Keratinocyte (primary cell): ENCODE results near the gene OR52A1. TPM values are rescaled to one million over a fixed set of nuclear protein-coding genes. Genes with fewer than 3 reads are reported as not detected.

Source experiments
- DNase-seq: peaks from one replicate; pipeline ENCODE4 v3.0.0-alpha.2; 2011; ENCODE audit warnings: low read depth, missing footprints, low spot score
- FAIRE-seq: peaks from 2 replicates; lab custom pipeline; 2011; peaks lifted over from hg19 to GRCh38; lab: Jason Lieb, UNC
- H2AFZ ChIP-seq: 2 replicates; pipeline ENCODE4 v1.6.0; 2012; ENCODE audit warnings: low read length, control low read depth, inconsistent platforms; ENCODE audit not compliant: control insufficient read depth
- H3K27ac ChIP-seq: 2 replicates; pipeline ENCODE4 v1.5.1; 2011; ENCODE audit warnings: low read length; ENCODE audit not compliant: control insufficient read depth, insufficient read depth
- H3K27me3 ChIP-seq: 3 replicates; pipeline ENCODE4 v1.6.0; 2011; ENCODE audit warnings: low read length; ENCODE audit not compliant: control insufficient read depth, insufficient read depth; ENCODE audit errors: extremely low read depth
- H3K36me3 ChIP-seq, 2 experiments: 2 replicates in 1 of 2; 3 replicates in 1 of 2; pipeline ENCODE4 v1.5.1; 2011; ENCODE audit warnings: low read length in 2 of 2, mild to moderate bottlenecking in 1 of 2; ENCODE audit not compliant: control insufficient read depth in 2 of 2, insufficient read depth in 2 of 2; ENCODE audit errors: extremely low read depth in 1 of 2
- H3K4me1 ChIP-seq: 3 replicates; pipeline ENCODE4 v1.5.1; 2011; ENCODE audit warnings: low read length; ENCODE audit not compliant: control insufficient read depth, insufficient read depth; ENCODE audit errors: extremely low read depth
- H3K4me2 ChIP-seq: 3 replicates; pipeline ENCODE4 v1.6.0; 2011; ENCODE audit warnings: low read depth, low read length; ENCODE audit not compliant: control insufficient read depth, insufficient read depth; ENCODE audit errors: extremely low read depth
- H3K4me3 ChIP-seq, 3 experiments: fragments of 200-600 bp in 1 of 3; sonication (generic) in 1 of 3; 2 replicates in 2 of 3; 3 replicates in 1 of 3; pipeline ENCODE4 v1.5.1; 2011 to 2016; ENCODE audit warnings: low read length in 3 of 3, mild to moderate bottlenecking in 3 of 3, control low read depth in 2 of 3, inconsistent platforms in 1 of 3, low read depth in 1 of 3, mixed read lengths in 1 of 3, mixed run types in 1 of 3, moderate library complexity in 1 of 3; ENCODE audit not compliant: control insufficient read depth in 2 of 3, insufficient read depth in 2 of 3; ENCODE audit errors: extremely low read depth in 1 of 3
- H3K79me2 ChIP-seq: 2 replicates; pipeline ENCODE4 v1.6.0; 2012; ENCODE audit warnings: low read length; ENCODE audit not compliant: control insufficient read depth, insufficient read depth
- H3K9ac ChIP-seq: 3 replicates; pipeline ENCODE4 v1.6.0; 2011; ENCODE audit warnings: low read length; ENCODE audit not compliant: control insufficient read depth, insufficient read depth; ENCODE audit errors: extremely low read depth
- H3K9me1 ChIP-seq: 3 replicates; pipeline ENCODE4 v1.6.0; 2011; ENCODE audit warnings: low read length; ENCODE audit not compliant: control insufficient read depth, insufficient read depth; ENCODE audit errors: extremely low read depth
- H3K9me3 ChIP-seq: 2 replicates; pipeline ENCODE4 v1.5.1; 2012; ENCODE audit warnings: low read depth, low read length; ENCODE audit not compliant: control insufficient read depth
- H4K20me1 ChIP-seq: 3 replicates; pipeline ENCODE4 v1.6.0; 2011; ENCODE audit warnings: low read length; ENCODE audit not compliant: control insufficient read depth, insufficient read depth; ENCODE audit errors: extremely low read depth
- EZH2 ChIP-seq: IDR thresholded peaks from one replicate; pipeline ENCODE4 v1.6.1; 2012; ENCODE audit warnings: inconsistent platforms, mild to moderate bottlenecking, low read length, moderate library complexity
- dilution Hi-C: fragments of 300-500 bp; cut with MboI; formaldehyde crosslinking; loops from one replicate; pipeline ENCODE4 v1.7.0; 2020; ENCODE audit warnings: low sequenced_read_pairs; ENCODE audit not compliant: extremely low pct_ligation_motif_present
- polyA plus RNA-seq, 5 experiments: library from polyadenylated mRNA; depleted of rRNA in 3 of 5; stranded (reverse) in 3 of 5; stranded (forward) in 1 of 5; unstranded in 1 of 5; fragments of >200 nt; gene quantifications; 1 replicate in 1 of 5; 2 replicates in 3 of 5; 3 replicates in 1 of 5; pipeline versions ENCODE4 v1.2.1 to v1.2.3, GENCODE V29; 2011 to 2012; ENCODE audit warnings: missing spikeins in 2 of 5, low read depth in 1 of 5, low replicate concordance in 1 of 5
- TF ChIP-seq, protein P1 (sequence below), 3 experiments: IDR thresholded peaks in 1 of 3; conservative IDR thresholded peaks in 1 of 3; optimal IDR thresholded peaks in 1 of 3; 2 replicates in 2 of 3; 3 replicates in 1 of 3; pipeline versions ENCODE3 to v1.5.1; 2011; ENCODE audit warnings: low read length in 3 of 3, mild to moderate bottlenecking in 3 of 3, moderate library complexity in 2 of 3, control low read depth in 1 of 3, inconsistent platforms in 1 of 3; ENCODE audit not compliant: insufficient read depth in 2 of 3; ENCODE audit errors: extremely low read depth in 1 of 3

OR52A1 gene
- polyA plus RNA-seq, 1 donor (not counting 4 experiments of a cell fraction or from before 2014, with no cell fraction given) = not detected

- no peak for TF ChIP-seq EZH2
- H2AFZ ChIP-seq = no peak overlapping the region
- H4K20me1 ChIP-seq = no peaks in the 10 kb centered on the region
- no peaks in the 10 kb centered on the region for H3K4me1 ChIP-seq
- H3K9me3 ChIP-seq = no peaks in the 10 kb centered on the region
- H3K36me3 ChIP-seq = no peaks in the 10 kb centered on the region
- FAIRE-seq (no peak), DNase-seq (no peak)
- no peaks in the 10 kb centered on the region for H3K27me3 ChIP-seq
- no peak overlapping the region for H3K27ac ChIP-seq
- H3K4me2 ChIP-seq = no peak overlapping the region
- no peaks in the 10 kb centered on the region for H3K79me2 ChIP-seq
- no peak overlapping the region for H3K9ac ChIP-seq
- H3K4me3 ChIP-seq = no peak overlapping the region
- H3K9me1 ChIP-seq = no peaks in the 10 kb centered on the region
- dilution Hi-C loops = no loop called here
These were observed 47.3 kb downstream of the OR52A1 start for GRCh38 chr11:5107285-5107684.

DNA sequence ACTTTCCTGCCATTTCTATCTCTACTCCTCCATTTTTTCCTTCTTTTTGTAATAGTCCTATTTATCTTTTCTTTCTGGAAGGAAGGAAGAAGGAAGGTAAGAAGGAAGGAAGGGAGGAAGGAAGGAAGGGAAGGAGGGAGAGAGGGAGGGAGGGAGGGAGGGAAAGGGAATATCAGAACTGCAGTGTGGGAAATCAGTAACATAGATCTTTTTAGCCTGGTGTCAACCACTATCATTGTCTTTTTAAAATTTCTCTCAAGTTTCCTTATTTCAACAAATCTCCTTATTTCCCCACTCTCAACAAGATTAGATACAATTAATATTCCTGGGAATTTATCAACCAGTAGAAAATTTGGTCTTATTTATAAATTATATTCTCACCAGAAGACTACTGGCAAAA, 51.5 kb downstream of the OR52A1 start:
- Histone ChIP-seq H3K4me1 (no peaks in the 10 kb centered on the region), H3K4me2 (no peak overlapping the region), H3K9me1 (no peaks in the 10 kb centered on the region), H3K36me3 (no peaks in the 10 kb centered on the region), H3K4me3 (no peak overlapping the region), H3K79me2 (no peaks in the 10 kb centered on the region), H3K9ac (no peak overlapping the region), H3K27ac (no peak overlapping the region), H4K20me1 (no peaks in the 10 kb centered on the region), H3K9me3 (no peaks in the 10 kb centered on the region), H2AFZ (no peak overlapping the region), H3K27me3 (no peaks in the 10 kb centered on the region)
- dilution Hi-C loops = no loop called here
- DNase-seq (no peak), FAIRE-seq (no peak)
- TF ChIP-seq, protein P1, sequence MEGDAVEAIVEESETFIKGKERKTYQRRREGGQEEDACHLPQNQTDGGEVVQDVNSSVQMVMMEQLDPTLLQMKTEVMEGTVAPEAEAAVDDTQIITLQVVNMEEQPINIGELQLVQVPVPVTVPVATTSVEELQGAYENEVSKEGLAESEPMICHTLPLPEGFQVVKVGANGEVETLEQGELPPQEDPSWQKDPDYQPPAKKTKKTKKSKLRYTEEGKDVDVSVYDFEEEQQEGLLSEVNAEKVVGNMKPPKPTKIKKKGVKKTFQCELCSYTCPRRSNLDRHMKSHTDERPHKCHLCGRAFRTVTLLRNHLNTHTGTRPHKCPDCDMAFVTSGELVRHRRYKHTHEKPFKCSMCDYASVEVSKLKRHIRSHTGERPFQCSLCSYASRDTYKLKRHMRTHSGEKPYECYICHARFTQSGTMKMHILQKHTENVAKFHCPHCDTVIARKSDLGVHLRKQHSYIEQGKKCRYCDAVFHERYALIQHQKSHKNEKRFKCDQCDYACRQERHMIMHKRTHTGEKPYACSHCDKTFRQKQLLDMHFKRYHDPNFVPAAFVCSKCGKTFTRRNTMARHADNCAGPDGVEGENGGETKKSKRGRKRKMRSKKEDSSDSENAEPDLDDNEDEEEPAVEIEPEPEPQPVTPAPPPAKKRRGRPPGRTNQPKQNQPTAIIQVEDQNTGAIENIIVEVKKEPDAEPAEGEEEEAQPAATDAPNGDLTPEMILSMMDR (optimal IDR thresholded peaks at IDR 0.05 in 1 of 3, IDR thresholded peaks at IDR 0.05 in 1 of 3, conservative IDR thresholded peaks at IDR 0.05 in 1 of 3; ENCODE audit: extremely low read depth in 1 of 3, insufficient read depth in 2 of 3, low read length in 3 of 3) = no peak
- no peak for TF ChIP-seq EZH2

DNA sequence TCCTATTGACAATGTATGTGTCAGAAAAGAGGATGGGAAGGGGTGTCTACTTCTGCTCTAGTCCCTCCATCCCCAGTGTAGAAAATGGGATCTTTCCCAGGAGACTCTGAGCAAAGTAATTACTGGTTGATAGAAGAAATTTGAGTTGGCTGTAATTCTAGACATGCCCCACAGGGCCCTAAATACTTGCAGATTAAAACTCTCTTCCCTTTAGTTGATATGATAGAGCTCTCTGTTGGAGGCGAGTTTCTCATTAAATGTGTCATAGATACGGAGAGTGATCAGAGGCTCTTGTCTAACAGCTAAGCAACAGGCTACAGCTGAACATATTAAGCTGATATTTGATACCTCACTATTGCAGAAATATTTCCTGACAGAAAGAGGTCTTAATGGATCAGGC, 52.3 kb downstream of the OR52A1 start:
- no peaks in the 10 kb centered on the region for H3K4me1 ChIP-seq
- TF ChIP-seq EZH2 = no peak
- TF ChIP-seq, protein P1 (optimal IDR thresholded peaks at IDR 0.05 in 1 of 3, IDR thresholded peaks at IDR 0.05 in 1 of 3, conservative IDR thresholded peaks at IDR 0.05 in 1 of 3; ENCODE audit: extremely low read depth in 1 of 3, insufficient read depth in 2 of 3, low read length in 3 of 3) = no peak
- no peak overlapping the region for H3K4me3 ChIP-seq
- no peaks in the 10 kb centered on the region for H3K9me1 ChIP-seq
- no peak overlapping the region for H3K27ac ChIP-seq
- dilution Hi-C loops = no loop called here
- H3K9ac ChIP-seq = no peak overlapping the region
- no peaks in the 10 kb centered on the region for H3K27me3 ChIP-seq
- no peaks in the 10 kb centered on the region for H3K9me3 ChIP-seq
- DNase-seq (no peak), FAIRE-seq (no peak)
- H3K4me2 ChIP-seq = no peak overlapping the region
- H4K20me1 ChIP-seq = no peaks in the 10 kb centered on the region
- no peaks in the 10 kb centered on the region for H3K79me2 ChIP-seq
- no peaks in the 10 kb centered on the region for H3K36me3 ChIP-seq
- no peak overlapping the region for H2AFZ ChIP-seq
